ENCODE measurements around the gene PCGF3.

Gene PCGF3

GRCh38 chr4:705278-706082, at the start of gene PCGF3:
PCGF3 (plus strand) TSS chr4:705832; CDS start chr4:733681, 27,849 bp downstream.
- peak; percentile 97 to 99 for DNase-seq (ENCODE audit: low read depth in 2 of 2)

DNA sequence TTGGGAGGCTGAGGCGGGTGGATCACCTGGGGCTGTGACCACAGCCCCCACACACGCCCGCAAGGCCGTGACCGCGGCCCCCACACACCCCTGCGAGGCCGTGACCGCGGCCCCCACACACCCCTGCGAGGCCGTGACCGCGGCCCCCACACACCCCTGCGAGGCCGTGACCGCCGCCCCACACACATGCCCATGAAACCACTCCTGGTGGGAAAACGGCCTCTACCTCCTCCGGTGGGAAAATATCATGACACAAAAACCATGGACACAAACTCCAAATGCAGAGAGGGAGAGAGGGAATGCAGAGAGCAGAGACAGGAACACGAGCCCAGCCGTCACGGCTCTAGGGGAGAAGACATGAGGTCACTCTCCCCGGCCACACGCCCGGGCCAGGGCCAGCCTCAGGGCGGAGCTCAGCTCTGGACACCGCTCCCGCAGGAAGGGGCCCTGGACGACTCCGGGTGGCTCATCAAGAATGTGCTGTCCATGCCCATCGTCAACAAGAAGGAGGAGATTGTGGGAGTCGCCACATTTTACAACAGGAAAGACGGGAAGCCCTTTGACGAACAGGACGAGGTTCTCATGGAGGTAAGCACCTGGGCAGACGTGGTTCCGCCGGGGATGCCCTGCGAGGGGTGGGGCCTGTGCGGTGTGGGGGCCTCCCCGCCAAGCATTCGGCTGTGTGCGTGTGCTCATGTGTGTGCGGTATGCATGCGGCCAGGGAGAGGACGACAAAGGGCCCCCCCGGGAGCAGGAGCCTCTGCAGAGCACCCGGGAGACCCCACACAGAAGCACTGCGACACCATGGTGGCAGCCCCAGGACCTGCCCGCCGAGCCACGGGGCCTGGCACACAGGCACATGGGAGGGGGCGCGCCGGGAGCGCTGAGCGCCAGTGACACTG, 48.9 kb upstream of the PCGF3 start:
- no peak for DNase-seq (ENCODE audit: low read depth in 2 of 2)

DNA sequence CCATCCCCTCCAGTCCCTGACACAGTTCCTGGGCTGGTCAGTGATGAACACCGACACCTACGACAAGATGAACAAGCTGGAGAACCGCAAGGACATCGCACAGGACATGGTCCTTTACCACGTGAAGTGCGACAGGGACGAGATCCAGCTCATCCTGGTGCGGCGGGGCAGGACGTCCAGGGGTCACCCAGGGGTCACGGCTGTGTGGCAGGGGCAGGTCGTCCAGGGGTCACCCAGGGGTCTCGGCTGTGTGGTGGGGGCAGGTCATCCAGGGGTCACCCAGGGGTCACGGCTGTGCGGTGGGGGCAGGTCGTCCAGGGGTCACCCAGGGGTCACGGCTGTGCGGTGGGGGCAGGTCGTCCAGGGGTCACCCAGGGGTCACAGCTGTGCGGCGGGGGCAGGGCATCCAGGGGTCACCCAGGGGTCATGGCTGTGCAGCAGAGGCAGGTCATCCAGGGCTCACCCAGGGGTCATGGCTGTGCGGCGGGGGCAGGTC, 48.2 kb upstream of the PCGF3 start:
- no peak for DNase-seq (ENCODE audit: low read depth in 2 of 2)

DNA sequence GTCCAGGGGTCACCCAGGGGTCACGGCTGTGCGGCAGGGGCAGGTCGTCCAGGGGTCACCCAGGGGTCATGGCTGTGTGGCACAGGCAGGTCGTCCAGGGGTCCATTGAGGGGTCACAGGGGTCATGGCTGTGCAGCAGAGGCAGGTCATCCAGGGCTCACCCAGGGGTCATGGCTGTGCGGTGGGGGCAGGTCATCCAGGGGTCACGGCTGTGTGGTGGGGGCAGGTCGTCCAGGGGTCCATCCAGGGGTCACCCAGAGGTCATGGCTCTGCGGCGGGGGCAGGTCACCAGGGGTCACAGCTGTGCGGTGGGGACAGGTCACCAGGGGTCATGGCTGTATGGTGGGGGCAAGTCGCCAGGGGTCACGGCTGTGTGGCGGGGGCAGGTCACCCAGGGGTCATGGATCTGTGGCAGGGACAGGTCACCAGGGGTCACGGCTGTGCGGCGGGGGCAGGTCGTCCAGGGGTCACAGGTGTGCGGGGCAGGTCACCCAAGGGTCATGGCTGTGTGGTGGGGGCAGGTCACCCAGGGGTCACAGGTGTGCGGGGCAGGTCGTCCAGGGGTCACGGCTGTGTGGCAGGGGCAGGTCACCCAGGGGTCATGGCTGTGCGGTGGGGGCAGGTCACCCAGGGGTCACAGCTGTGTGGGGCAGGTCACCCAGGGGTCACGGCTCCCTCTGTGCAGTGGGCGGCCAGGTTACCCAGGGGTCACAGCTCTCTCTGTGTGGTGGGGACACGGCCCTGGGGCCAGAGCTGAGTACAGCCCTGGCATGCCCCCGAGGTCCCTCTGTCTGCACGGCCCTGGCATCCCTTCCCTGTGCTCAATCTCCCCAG, 47.6 kb upstream of the PCGF3 start:
- DNase-seq (ENCODE audit: low read depth in 2 of 2), result no peak

DNA sequence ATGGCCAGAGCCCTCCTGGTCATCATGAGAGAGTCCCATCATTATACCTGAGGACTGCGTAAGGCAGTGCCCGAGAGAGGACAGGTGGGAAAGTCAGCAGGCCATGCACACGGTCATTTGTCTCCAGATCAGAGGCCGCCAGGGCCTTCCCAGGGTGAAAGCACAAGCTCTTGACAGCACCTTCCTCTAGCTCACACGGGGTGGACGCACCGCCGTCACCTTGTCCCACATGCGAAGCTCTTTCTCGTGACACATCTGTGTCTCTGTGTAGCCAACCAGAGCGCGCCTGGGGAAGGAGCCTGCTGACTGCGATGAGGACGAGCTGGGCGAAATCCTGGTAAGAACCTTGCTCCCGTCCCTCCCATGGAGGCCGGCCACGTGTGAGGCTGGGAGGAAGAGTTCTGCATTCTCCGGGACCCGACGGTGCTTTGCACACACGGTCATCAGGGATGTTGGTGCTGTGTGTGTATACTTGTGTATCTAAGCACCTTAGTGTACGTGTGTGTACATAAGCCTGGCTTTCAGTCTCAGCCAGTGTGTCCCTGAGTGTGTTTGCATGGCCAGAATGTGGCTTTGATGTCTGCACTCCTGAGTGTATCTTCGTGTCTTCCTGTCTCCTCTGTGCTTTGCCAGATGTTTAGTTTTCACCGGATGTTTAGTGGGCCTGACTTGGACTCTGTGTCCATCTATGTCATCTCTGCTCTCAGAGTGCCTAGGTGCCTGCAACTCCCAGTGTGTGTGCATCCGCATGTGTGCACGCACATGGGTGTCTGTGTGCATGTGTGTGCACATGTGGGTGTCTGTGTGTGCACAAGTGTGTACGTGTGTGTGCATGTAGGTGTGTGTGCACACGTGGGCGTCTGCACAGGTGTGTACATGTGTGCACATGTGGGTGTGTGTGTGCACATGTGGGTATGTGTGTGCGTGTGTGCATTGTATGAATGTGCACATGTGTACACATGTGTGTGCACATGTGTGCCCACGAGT, 46.7 kb upstream of the PCGF3 start:
- no peak for DNase-seq (ENCODE audit: low read depth in 2 of 2)

GRCh38 chr4:659851-660250, 45.8 kb upstream of the PCGF3 start:
- no peak for DNase-seq (ENCODE audit: low read depth in 2 of 2)

DNA sequence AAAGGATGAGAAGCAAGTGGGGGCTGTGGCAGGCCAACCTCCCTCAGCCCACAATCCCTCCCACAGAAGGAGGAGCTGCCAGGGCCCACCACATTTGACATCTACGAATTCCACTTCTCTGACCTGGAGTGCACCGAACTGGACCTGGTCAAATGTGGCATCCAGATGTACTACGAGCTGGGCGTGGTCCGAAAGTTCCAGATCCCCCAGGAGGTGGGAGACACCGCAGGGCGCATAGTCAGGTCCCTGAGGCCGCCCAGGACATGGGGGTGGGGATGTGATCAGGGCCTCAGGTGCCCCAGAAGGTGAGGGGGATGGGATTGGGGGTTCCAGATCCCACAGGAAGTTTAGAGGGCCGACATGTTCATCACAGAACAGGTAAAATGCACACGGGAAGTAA, 45.2 kb upstream of the PCGF3 start:
- DNase-seq (ENCODE audit: low read depth in 2 of 2), result no peak

GRCh38 chr4:661231-661630, 44.4 kb upstream of the PCGF3 start:
- no peak for DNase-seq (ENCODE audit: low read depth in 2 of 2)

DNA sequence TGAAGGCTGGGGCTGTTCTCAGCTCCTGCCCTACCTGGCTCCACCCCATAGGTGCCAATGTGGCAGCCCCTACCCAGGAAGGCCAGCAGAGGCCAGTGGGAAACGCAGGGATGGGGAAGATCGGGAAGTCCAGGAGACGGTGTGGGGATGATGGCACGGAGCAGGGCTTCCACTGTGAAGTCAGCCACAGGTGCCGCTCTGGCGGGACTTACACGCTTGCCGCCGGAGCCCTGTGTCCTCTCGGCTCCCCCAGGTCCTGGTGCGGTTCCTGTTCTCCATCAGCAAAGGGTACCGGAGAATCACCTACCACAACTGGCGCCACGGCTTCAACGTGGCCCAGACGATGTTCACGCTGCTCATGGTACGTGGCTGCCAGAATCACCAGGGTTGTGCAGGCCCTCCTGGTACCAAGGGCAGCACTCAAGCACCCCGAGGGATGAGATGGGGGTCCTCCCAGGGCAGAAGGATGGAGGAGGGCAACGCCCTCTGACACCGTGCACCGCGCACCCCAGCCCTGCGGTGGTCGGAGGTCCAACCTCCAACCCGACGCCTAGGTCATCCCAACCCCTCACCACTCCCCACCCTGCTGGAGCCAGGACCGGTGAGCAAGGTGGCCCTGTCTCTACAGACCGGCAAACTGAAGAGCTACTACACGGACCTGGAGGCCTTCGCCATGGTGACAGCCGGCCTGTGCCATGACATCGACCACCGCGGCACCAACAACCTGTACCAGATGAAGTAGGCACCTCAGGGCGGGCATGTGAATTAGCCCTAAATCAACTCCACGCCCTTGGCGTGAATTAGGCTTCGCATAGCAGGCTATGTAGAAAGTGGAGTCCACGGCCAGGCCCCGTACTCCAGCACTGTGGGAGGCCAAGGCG, 43.5 kb upstream of the PCGF3 start:
- no peak for DNase-seq (ENCODE audit: low read depth in 2 of 2)

GRCh38 chr4:663046-663437, 42.6 kb upstream of the PCGF3 start:
- no peak for DNase-seq (ENCODE audit: low read depth in 2 of 2)

DNA sequence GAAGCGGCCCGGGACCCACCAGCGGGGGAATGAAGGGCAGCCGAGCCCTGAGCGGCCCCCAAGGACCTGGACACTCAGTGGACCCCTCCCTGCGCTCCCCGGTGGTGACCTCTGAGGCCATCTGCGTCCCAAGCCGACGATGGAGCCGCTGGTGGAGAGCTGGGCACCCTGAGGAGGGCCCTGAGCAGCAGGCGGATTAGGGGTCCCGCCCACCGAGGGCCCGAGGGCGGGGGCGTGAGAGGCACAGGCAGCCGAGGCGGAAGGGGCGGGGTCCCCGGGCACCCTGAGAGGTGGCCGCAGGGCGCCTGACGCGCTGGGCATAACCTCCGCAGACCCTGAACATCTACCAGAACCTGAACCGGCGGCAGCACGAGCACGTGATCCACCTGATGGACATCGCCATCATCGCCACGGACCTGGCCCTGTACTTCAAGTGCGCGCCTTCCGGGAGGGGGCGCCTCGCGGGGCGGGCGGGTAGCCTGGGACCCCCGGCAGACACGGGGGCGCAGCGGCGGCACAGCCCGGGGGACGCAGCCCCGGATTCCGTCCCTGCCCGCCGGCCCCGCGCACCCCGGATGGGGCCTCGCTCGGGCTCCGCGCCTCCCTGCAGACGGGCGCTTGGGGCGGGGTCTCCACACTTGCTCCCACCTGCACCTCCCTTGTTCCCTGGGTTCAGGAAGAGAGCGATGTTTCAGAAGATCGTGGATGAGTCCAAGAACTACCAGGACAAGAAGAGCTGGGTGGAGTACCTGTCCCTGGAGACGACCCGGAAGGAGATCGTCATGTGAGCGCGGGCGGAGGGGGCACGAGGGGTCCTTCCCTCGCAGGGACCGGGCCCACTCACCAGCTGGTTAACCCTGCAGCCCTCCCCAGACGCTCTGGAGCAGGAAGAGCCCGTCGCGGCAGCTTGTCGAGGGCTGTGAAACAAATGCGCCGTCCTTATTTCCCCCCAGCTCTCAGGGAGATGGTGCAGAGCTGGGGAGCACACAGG, 41.9 kb upstream of the PCGF3 start:
- DNase-seq (ENCODE audit: low read depth in 2 of 2), result peak; percentile 61 to 66

DNA sequence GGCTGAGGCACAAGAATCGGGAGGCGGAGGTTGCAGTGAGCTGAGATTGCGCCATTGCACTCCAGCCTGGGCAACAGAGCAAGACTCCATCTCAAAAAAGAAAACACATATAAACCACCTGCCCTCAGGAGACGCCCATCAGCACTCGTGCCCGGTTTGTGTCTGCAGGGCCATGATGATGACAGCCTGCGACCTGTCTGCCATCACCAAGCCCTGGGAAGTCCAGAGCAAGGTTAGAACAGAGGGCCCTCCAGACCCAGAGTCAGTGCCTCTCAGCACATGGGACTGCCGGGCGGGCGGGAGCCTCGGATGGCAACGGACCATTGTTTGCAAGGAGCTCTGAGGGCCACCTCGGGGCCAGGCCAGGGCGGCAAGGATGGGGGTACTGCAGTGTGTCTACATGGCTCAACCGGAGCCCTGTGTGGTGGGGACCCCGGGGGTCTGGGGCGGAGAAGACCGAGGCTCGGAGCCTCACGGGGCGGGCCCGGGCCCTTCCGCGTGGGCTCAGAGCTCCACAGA, 40.9 kb upstream of the PCGF3 start:
- no peak for DNase-seq (ENCODE audit: low read depth in 2 of 2)

DNA sequence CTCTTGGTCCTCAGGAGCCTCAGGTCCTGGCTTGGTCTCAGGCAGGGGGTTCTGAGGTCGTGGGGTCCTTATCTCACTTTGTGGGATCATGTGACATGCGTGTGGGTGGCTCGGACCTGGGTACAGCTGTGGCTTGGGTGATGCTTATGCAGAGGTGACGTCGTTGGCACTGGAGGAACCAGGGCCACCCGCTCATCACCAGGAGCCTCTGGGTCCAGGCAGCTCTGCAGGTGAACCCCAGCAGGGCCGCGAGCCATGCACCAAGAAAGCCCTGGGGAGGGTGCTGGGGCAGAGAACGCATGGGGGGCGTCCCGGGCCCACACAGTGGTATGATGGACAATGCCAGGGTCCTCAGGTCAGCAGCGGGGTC, 40.3 kb upstream of the PCGF3 start:
- no peak for DNase-seq (ENCODE audit: low read depth in 2 of 2)

DNA sequence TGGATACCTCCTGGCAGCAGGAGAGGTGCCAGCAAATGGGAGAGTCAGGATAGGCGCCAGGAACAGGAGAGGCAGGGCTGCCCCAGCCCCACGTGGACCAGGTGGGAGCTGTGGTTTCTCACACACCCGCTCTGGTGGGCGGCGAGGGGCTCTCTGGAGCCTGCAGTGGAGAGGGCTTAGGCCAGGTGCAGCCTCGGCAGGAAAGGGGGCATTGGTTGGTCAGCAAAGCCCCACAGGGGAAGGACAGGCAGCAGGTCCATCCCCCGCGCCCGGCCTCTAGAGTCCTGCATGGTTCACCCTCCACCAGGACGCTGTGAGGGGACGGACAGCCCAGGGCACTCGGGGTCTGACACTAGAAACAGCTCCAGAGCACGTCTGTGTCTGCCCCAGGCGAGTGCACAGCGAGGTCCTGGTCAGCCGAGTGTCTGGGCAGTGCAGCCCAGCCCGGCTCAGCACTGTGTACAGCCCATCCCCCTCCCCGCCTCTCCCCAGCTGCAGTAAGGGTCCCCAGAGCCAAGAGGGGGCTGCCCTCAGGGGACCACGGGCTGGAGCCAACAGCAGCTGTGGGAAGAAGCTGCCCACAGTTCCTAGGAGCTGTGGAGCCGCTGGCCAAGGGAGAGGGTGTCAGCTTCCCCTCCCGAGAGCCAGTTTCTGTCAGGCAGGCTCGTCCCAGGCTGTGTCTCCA, 39.7 kb upstream of the PCGF3 start:
- no peak for DNase-seq (ENCODE audit: low read depth in 2 of 2)

DNA sequence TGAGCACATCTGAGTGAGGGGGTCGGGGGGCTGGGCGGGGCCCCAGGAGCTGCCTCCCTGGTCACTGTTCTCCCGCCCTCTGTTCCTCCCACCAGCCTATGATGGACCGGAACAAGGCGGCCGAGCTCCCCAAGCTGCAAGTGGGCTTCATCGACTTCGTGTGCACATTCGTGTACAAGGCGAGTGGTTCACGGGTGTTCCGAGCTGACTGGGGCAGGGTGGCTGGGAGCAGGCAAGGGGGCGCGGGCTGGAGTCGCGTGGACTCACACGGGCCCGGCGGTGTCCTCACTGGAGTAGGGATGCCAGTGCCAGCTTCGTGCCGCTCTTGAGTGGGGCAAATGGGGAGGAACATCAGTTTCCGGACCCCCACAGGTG, 39.2 kb upstream of the PCGF3 start:
- no peak for DNase-seq (ENCODE audit: low read depth in 2 of 2)

DNA sequence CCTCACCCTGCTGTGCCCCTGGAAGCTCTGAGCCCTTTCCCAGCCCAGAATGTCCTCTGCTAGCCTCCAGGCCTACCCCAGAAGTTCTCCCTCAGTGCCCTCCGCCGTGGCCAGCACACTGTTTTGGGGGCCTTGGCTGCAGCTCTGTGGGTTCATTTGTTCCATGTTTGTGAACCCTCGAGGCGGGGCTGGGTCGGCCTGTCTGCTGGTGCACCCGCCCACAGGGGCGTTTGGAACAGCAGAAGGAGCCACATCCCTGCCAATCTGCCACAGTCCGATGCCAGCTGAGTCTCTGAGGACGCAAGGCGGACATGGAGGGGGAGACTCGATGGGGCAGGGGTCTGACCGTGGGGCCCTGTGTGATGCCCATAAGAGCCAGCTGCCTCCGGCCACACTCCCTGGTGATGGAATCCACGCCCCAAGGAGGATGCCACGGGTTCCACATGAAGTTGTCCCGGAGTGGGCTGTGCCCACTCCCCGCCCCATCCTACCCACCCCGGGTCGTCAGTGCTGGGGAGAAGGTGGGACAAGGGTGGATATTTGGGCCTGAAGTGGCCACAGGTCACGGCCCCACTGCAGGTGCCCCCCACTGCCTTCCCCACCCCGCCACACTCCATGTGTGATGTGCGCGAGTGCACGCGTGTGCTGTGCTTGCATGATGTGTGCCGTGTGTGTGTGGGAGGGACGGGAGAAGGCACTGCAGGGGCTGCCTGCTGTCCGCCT, 38.6 kb upstream of the PCGF3 start:
- no peak for DNase-seq (ENCODE audit: low read depth in 2 of 2)

DNA sequence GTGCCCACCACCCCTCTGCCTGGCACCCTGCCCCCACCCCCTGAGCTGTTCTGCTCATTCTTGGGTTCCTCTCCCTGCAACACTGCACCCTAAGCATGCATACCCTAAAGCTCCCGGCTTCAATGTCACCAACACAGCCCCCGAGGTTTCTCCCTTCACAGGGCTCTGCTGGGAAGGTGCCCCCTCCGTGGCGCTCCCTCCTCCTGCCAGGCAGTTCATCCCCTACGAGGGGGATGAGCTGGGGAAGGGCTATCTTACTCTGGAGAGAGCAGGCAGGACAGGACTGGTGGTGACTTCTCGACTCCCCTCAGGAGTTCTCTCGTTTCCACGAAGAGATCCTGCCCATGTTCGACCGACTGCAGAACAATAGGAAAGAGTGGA, 38.1 kb upstream of the PCGF3 start:
- no peak for DNase-seq (ENCODE audit: low read depth in 2 of 2)

All from stimulated activated CD4-positive, alpha-beta T cell treated with anti-CD3 and anti-CD28 coated beads, Interleukin-4, amount 100 ng/mL, for 48 hours (primary cell).